ENCODE results near the gene PKDREJ.

- TF ChIP-seq CTCF (IDR thresholded peaks at IDR 0.05) (no peak), POLR2A (IDR thresholded peaks at IDR 0.05) (no peak)
Observed at GRCh38 chr22:46290121-46290842, 27.1 kb upstream of the PKDREJ start.

Measured in body of pancreas (tissue), 4 donors.